NCI-H1930 (cell line): ENCODE results near the gene GNG5.
"Not testable (repeated sequence)": the region's sequence is repeated elsewhere in the genome, so short reads cannot be mapped to it uniquely, and the experiment has no call there.

ENCODE experiments used
- DNase-seq, 2 experiments: peaks; one replicate each; lab custom pipeline; 2025; lab: John Stamatoyannopoulos, UW

GNG5 gene

GRCh38 chr1:84488107-84488506 lies 18.3 kb downstream of the GNG5 start:
- DNase-seq: no peak

GRCh38 chr1:84481317-84481716 lies 25.1 kb downstream of the GNG5 start:
- DNase-seq: no peak

- no peak for DNase-seq
Measured at GRCh38 chr1:84480650-84481049, 25.7 kb downstream of the GNG5 start.

GRCh38 chr1:84479998-84480397 lies 26.4 kb downstream of the GNG5 start:
- DNase-seq: no peak

GRCh38 chr1:84478876-84479868 lies 27.2 kb downstream of the GNG5 start, which contains the start of gene RPF1:
Gene RPF1 (plus strand): TSS chr1:84479266. CDS start chr1:84479282, 16 bp downstream.
- DNase-seq: peak; percentile 70 to 71

GRCh38 chr1:84476225-84476624 lies 30.2 kb downstream of the GNG5 start:
- DNase-seq: no peak

- DNase-seq: no peak
Measured at GRCh38 chr1:84467298-84467697, 39.1 kb downstream of the GNG5 start.

- no peak for DNase-seq
Measured at GRCh38 chr1:84462118-84462517, 44.3 kb downstream of the GNG5 start.

- no peak for DNase-seq
Measured at GRCh38 chr1:84452436-84452835, 53.9 kb downstream of the GNG5 start.

GRCh38 chr1:84450910-84451309 lies 55.5 kb downstream of the GNG5 start:
- no peak for DNase-seq

GRCh38 chr1:84448704-84449103 lies 57.7 kb downstream of the GNG5 start:
- not testable (repeated sequence) for DNase-seq
